ENCODE results near the gene POLD1.
"Not testable (repeated sequence)": the region's sequence is repeated elsewhere in the genome, so short reads cannot be mapped to it uniquely, and the experiment has no call there.

The POLD1 gene

DNA sequence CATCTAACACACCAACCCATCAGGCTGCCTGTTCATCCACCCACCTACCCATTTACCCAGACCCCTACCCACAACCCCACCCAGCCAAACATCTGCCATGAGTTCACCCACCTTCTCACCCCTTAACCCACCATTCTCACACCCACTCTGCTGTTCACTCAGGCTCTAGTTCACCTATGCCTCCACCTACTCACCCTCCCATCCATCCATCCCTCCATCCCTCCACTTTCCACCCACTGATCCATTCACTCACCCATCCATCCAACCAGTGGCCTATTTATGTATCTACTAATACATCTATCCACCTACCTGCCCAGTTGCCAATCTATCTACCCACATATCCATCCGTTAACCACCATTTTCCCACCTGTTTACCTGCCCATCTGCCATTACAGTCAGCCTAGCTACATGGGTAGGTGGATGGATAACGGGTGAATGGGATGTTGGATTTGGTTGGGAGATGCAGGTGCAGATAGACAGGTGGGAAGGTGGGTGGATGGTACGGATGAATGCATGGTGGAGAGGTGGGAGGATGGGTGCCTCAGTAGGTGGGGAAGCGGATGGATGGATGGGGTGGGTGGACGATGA lies 53.8 kb downstream of the POLD1 start:
- DNase-seq (ENCODE audit: low spot score): no peak
- H3K27ac ChIP-seq: no peak overlapping the region
- TF ChIP-seq, protein P1, sequence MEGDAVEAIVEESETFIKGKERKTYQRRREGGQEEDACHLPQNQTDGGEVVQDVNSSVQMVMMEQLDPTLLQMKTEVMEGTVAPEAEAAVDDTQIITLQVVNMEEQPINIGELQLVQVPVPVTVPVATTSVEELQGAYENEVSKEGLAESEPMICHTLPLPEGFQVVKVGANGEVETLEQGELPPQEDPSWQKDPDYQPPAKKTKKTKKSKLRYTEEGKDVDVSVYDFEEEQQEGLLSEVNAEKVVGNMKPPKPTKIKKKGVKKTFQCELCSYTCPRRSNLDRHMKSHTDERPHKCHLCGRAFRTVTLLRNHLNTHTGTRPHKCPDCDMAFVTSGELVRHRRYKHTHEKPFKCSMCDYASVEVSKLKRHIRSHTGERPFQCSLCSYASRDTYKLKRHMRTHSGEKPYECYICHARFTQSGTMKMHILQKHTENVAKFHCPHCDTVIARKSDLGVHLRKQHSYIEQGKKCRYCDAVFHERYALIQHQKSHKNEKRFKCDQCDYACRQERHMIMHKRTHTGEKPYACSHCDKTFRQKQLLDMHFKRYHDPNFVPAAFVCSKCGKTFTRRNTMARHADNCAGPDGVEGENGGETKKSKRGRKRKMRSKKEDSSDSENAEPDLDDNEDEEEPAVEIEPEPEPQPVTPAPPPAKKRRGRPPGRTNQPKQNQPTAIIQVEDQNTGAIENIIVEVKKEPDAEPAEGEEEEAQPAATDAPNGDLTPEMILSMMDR (conservative IDR thresholded peaks at IDR 0.05; ENCODE audit: low read depth): no peak
- ChIA-PET POLR2A (ENCODE audit: low non-redundant PET) (no interaction called here), CTCF (interaction anchor here (1.0 kb wide), 1 partner anchor 22 kb away, joined by 5 read pairs; no protein-coding TSS in a partner anchor)

DNA sequence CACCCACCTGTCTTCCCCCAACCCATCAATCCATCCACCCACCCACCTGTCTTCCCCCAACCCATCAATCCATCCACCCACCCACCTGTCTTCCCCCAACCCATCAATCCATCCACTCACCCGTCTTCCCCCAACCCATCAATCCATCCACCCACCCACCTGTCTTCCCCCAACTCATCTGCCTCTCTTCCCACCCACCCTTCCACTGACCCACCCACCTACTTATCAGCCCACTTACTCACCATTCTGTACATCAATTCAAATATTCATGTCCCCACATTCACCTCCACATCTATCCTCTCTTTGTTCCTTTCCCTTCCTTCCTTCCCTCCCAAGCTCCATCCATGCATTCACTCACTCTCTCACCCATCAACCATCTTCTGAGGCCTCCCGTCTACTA lies 55.0 kb downstream of the POLD1 start:
- POLR2A ChIA-PET (ENCODE audit: low non-redundant PET); H3K27ac ChIP-seq; CTCF ChIA-PET; DNase-seq (ENCODE audit: low spot score): not testable (repeated sequence)

DNA sequence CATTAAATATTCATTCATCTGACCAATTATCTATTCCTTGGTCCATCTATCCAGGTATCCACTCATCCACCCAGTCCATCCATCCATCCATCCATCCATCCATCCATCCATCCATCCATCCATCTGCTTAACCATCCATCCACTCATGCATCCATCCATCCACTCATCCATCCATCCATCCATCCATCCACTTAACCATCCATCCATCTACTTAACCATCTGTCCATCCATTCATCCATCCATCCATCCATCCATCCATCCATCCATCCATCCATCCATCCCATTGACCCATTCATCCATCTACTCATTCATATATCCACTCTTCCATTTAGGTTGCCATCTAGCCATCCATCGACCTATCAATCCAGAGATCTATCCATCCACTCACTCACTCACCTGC lies 59.9 kb downstream of the POLD1 start:
- CTCF ChIA-PET: no interaction called here
- DNase-seq (ENCODE audit: low spot score): no peak
- no peak overlapping the region for H3K27ac ChIP-seq
- POLR2A ChIA-PET (ENCODE audit: low non-redundant PET): no interaction called here
- TF ChIP-seq, protein P1 (conservative IDR thresholded peaks at IDR 0.05; ENCODE audit: low read depth): no peak

DNA sequence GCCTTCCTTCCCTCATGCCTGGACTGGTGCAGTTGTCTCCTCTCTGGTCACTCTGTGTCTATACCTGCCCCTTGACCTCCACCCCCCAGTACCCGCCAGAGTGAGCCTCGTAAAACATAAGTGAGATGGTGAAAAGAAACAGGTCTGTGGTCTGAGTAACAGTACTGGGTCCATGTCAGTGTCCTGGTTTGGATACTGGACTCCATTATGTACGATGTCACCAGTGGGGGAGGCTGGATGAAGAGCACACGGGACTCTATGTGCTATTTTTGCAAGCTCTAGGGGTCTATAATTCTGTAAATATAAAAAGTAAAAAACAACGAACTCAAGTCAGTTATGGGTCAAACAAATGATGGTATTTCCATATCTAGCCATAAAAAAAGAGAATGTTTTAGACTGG lies 62.9 kb downstream of the POLD1 start:
- no peak overlapping the region for H3K27ac ChIP-seq
- DNase-seq (ENCODE audit: low spot score): no peak
- CTCF ChIA-PET: no interaction called here
- TF ChIP-seq, protein P1 (conservative IDR thresholded peaks at IDR 0.05; ENCODE audit: low read depth): no peak
- POLR2A ChIA-PET (ENCODE audit: low non-redundant PET): no interaction called here

DNA sequence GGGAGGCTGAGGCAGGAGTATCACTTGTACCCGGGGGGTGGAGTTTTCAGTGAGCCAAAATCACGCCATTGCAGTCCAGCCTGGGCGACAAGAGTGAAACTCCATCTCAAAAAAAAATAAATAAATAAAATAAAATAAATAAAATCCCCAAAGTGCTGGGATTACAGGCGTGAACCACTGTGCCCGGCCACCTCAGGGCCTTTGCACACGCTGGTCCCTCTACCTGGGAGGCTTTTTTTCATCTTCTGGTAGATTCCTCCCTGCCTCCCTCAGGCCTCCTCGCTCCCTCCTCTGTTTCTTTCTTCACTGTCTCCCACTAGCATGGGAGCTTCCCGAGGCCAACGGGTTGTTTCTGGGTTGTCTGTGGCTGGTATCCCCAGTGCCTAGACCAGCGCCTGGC lies 63.6 kb downstream of the POLD1 start:
- DNase-seq (ENCODE audit: low spot score): no peak
- POLR2A ChIA-PET (ENCODE audit: low non-redundant PET): no interaction called here
- TF ChIP-seq, protein P1 (conservative IDR thresholded peaks at IDR 0.05; ENCODE audit: low read depth): no peak
- CTCF ChIA-PET: interaction anchor here (0.7 kb wide), 1 partner anchor 109 kb away, joined by 4 read pairs; no protein-coding TSS in a partner anchor
- H3K27ac ChIP-seq: no peak overlapping the region

DNA sequence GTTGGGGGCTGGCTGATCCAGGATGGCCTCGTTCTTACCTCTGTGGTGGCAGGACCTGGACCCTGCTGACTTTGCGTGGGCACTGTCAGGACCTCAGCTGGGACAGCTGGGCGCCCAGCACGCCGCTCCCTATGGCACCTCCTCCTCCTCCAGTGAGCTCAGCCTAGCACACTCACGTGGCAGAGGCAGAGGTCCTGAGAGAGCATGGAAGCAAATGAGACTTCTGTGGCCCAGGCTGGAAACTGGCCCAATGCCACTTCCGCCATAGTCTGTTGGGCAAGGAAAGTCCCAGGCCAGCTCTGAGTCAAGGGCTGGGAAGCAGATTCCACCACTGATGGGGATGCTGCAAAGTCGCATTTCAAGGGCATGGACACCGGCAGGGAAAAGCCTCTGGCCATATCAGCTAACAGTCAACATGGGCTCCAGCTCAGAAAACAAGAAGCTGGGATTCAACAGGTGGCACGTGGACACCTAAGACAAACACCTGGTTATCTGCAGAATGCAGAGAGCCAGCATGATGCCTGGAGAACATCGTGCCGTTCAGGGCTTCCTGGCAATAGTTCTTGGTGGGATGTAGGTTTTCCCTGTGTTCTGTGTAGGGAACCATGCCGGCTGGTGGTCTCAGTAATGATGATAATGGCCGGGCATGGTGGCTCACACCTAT lies 65.2 kb downstream of the POLD1 start:
- no peak overlapping the region for H3K27ac ChIP-seq
- POLR2A ChIA-PET (ENCODE audit: low non-redundant PET): no interaction called here
- TF ChIP-seq, protein P1 (conservative IDR thresholded peaks at IDR 0.05; ENCODE audit: low read depth): no peak
- DNase-seq (ENCODE audit: low spot score): no peak
- CTCF ChIA-PET: interaction anchor here (0.6 kb wide), 1 partner anchor 325 kb away, joined by 3 read pairs; no protein-coding TSS in a partner anchor
